HepG2 (cell line): ENCODE results near the gene DCAF7. TPM values are rescaled to one million over a fixed set of nuclear protein-coding genes. Genes with fewer than 3 reads are reported as not detected.

Experiments
- ATAC-seq: fragments of 200-7000 bp; cut with Tn5 transposase; 3 replicates; pipeline ENCODE4 v1.9.1; 2020; ENCODE audit warnings: mild to moderate bottlenecking, moderate library complexity
- BruUV-seq: library from RNA; stranded (reverse); fragments of 400-500 nt; replicated peaks from 2 replicates; lab custom pipeline; 2021; lab: Mats Ljungman, UMichigan
- CTCF ChIA-PET: fragments of 300-600 bp; formaldehyde crosslinking; extraction: SDS; loops from one replicate; lab custom pipeline; 2021; ENCODE audit warnings: low total read pairs, inconsistent platforms, low intra/inter-chr PET ratio; lab: Yijun Ruan, JAX
- POLR2A ChIA-PET: fragments of 350-600 bp; sonication (Branson Sonifier 250); formaldehyde crosslinking; loops from one replicate; lab custom pipeline; 2020; ENCODE audit warnings: antibody characterized with exemption, inconsistent platforms; lab: Yijun Ruan, JAX
- DNase-seq: peaks from one replicate; pipeline ENCODE4 v3.0.0-alpha.2; 2015; ENCODE audit warnings: low spot score
- FAIRE-seq: peaks from 3 replicates; lab custom pipeline; 2011; peaks lifted over from hg19 to GRCh38; lab: Jason Lieb, UNC
- H2AFZ ChIP-seq: one replicate; pipeline ENCODE4 v1.6.1; 2011; ENCODE audit warnings: low read length, inconsistent platforms
- H3K27ac ChIP-seq: fragments of 300-600 bp; 3 replicates; pipeline ENCODE4 v1.8.0; 2011; ENCODE audit warnings: mixed run types, mild to moderate bottlenecking, mixed read lengths, low read length, inconsistent platforms; ENCODE audit not compliant: insufficient read depth; ENCODE audit errors: extremely low read length
- H3K27me3 ChIP-seq, 2 experiments: fragments of 200-600 bp in 1 of 2; 2 replicates in 1 of 2; 3 replicates in 1 of 2; pipeline versions ENCODE4 v1.6.0 to v1.8.0; 2011; ENCODE audit warnings: low read length in 2 of 2, mild to moderate bottlenecking in 2 of 2, moderate library complexity in 2 of 2, inconsistent platforms in 1 of 2; ENCODE audit not compliant: insufficient read depth in 2 of 2, control insufficient read depth in 1 of 2
- H3K36me3 ChIP-seq, 2 experiments: fragments of 200-600 bp in 1 of 2; replicated peaks in 1 of 2; 2 replicates in 1 of 2; 3 replicates in 1 of 2; pipeline versions ENCODE4 v1.5.1 to v1.8.0; 2011; ENCODE audit warnings: low read length in 2 of 2, inconsistent platforms in 1 of 2; ENCODE audit not compliant: insufficient read depth in 2 of 2, control insufficient read depth in 1 of 2
- H3K4me1 ChIP-seq: 2 replicates; pipeline ENCODE4 v1.5.1; 2012; ENCODE audit warnings: low read length, inconsistent platforms; ENCODE audit not compliant: insufficient read depth
- H3K4me2 ChIP-seq: 2 replicates; pipeline ENCODE4 v1.6.0; 2011; ENCODE audit warnings: low read depth, low read length, inconsistent platforms
- H3K4me3 ChIP-seq, 3 experiments: fragments of 200-600 bp in 1 of 3; sonication (generic), shearing (Covaris generic) in 1 of 3; replicated peaks in 1 of 3; 2 replicates each; pipeline ENCODE4 v1.5.1; 2011 to 2016; ENCODE audit warnings: low read length in 3 of 3, inconsistent platforms in 2 of 3, low read depth in 2 of 3, mild to moderate bottlenecking in 2 of 3, control low read depth in 1 of 3, mixed read lengths in 1 of 3; ENCODE audit not compliant: insufficient read depth in 1 of 3
- H3K79me2 ChIP-seq: one replicate; pipeline ENCODE4 v1.6.1; 2011; ENCODE audit warnings: low read length, inconsistent platforms; ENCODE audit not compliant: insufficient read depth
- H3K9ac ChIP-seq: 2 replicates; pipeline ENCODE4 v1.6.0; 2011; ENCODE audit warnings: mild to moderate bottlenecking, low read depth, low read length, inconsistent platforms; ENCODE audit not compliant: insufficient read depth
- H3K9me3 ChIP-seq: 2 replicates; pipeline ENCODE4 v1.5.1; 2012; ENCODE audit warnings: mild to moderate bottlenecking, low read length
- H4K20me1 ChIP-seq: 2 replicates; pipeline ENCODE4 v1.6.0; 2011; ENCODE audit warnings: inconsistent platforms, mild to moderate bottlenecking, low read length, moderate library complexity; ENCODE audit not compliant: insufficient read depth
- CEBPB ChIP-seq: IDR thresholded peaks from 2 replicates; pipeline ENCODE4 v1.6.1; 2011; ENCODE audit warnings: low read depth, low read length, improper control_type of control experiment, borderline replicate concordance
- GLI4 ChIP-seq: sonication (generic); formaldehyde crosslinking; IDR thresholded peaks from 2 replicates; pipeline ENCODE4 v1.5.1; 2020; ENCODE audit warnings: missing genetic modification reagents, mild to moderate bottlenecking, moderate library complexity, borderline replicate concordance
- HMG20A ChIP-seq: IDR thresholded peaks from 2 replicates; pipeline ENCODE4 v1.6.1; 2016; ENCODE audit warnings: borderline replicate concordance
- HNF4A ChIP-seq: sonication (generic); formaldehyde crosslinking; IDR thresholded peaks from 2 replicates; pipeline ENCODE4 v1.4.0; 2020; ENCODE audit warnings: missing genetic modification reagents
- KDM3A ChIP-seq: IDR thresholded peaks from 2 replicates; pipeline ENCODE4 v1.6.1; 2018; ENCODE audit warnings: low read depth, missing compliant biosample characterization
- KDM4B ChIP-seq: sonication (generic); formaldehyde crosslinking; IDR thresholded peaks from 2 replicates; pipeline ENCODE4 v1.4.0; 2020; ENCODE audit warnings: missing genetic modification reagents
- KMT2A ChIP-seq: sonication (generic); formaldehyde crosslinking; IDR thresholded peaks from 2 replicates; pipeline ENCODE4 v1.4.0; 2020; ENCODE audit warnings: missing genetic modification reagents
- POGZ ChIP-seq: sonication (generic); formaldehyde crosslinking; IDR thresholded peaks from 2 replicates; pipeline ENCODE4 v1.4.0; 2020; ENCODE audit warnings: mild to moderate bottlenecking, missing genetic modification reagents
- TEAD3 ChIP-seq: optimal IDR thresholded peaks from 2 replicates; pipeline ENCODE3; 2016; ENCODE audit warnings: borderline replicate concordance
- TGIF2 ChIP-seq: IDR thresholded peaks from 2 replicates; pipeline ENCODE4 v1.6.1; 2016; ENCODE audit warnings: control low read depth, missing compliant biosample characterization
- ZNF230 ChIP-seq: sonication (generic); formaldehyde crosslinking; IDR thresholded peaks from 2 replicates; pipeline ENCODE4 v1.4.0; 2020; ENCODE audit warnings: mild to moderate bottlenecking, missing genetic modification reagents
- ZNF709 ChIP-seq: sonication (generic); formaldehyde crosslinking; IDR thresholded peaks from 2 replicates; pipeline ENCODE4 v1.5.0; 2020; ENCODE audit warnings: mild to moderate bottlenecking, missing genetic modification reagents
- ZNF839 ChIP-seq: sonication (generic); formaldehyde crosslinking; IDR thresholded peaks from 2 replicates; pipeline ENCODE4 v1.4.0; 2020; ENCODE audit warnings: missing genetic modification reagents, mild to moderate bottlenecking, borderline replicate concordance
- WGBS: methylation state at CpG from one replicate; pipeline ENCODE4 v1.1.6; 2017; ENCODE audit warnings: low lambda C conversion rate; 5-methylcytosine and 5-hydroxymethylcytosine counted together
- in situ Hi-C: cut with HindIII; loops from 2 replicates; pipeline ENCODE4 v1.10.0; 2017; ENCODE audit warnings: low pct_unique_long_range_greater_than_20kb; ENCODE audit not compliant: extremely low pct_ligation_motif_present
- intact Hi-C: fragments of 100-400 bp; cut with micrococcal nuclease; formaldehyde crosslinking; loops from one replicate; pipeline ENCODE4 v1.10.0; 2022; ENCODE audit not compliant: unreplicated experiment
- polyA plus RNA-seq, 8 experiments: library from polyadenylated mRNA; depleted of rRNA in 3 of 8; stranded (reverse) in 7 of 8; unstranded in 1 of 8; fragments of >200 nt; fragmentation: Illumina TruSeq in 4 of 8; extraction: Trizol in 4 of 8; gene quantifications; 2 replicates each; pipeline versions ENCODE4 v1.2.1 to v1.2.3, GENCODE V29; 2011 to 2016; ENCODE audit warnings: low read depth in 4 of 8, missing spikeins in 1 of 8, mixed read lengths in 1 of 8; ENCODE audit not compliant: insufficient read depth in 1 of 8
- total RNA-seq, 5 experiments: library from RNA; depleted of rRNA; stranded (reverse); fragments of >200 nt; fragmentation: Illumina TruSeq; extraction: Trizol; gene quantifications; 2 replicates each; pipeline ENCODE4 v1.2.3, GENCODE V29; 2016; ENCODE audit warnings: low read depth in 1 of 5
- TF ChIP-seq, protein P1 (sequence below): sonication (generic); formaldehyde crosslinking; IDR thresholded peaks from 2 replicates; pipeline ENCODE4 v1.5.0; 2020; ENCODE audit warnings: mild to moderate bottlenecking, missing genetic modification reagents, moderate library complexity
- TF ChIP-seq, protein P2 (sequence below): IDR thresholded peaks from 2 replicates; pipeline ENCODE4 v1.6.1; 2016; ENCODE audit warnings: low read depth, control low read depth
- TF ChIP-seq, protein P3 (sequence below): IDR thresholded peaks from 2 replicates; pipeline ENCODE4 v1.4.0; 2020; ENCODE audit warnings: mild to moderate bottlenecking, missing genetic modification reagents

The DCAF7 gene
- total and polyA plus RNA-seq, 2 of the 13 experiments (the other 11 are each of a cell fraction or from before 2014, with no cell fraction given): 55.2 to 73.4 TPM

DNA sequence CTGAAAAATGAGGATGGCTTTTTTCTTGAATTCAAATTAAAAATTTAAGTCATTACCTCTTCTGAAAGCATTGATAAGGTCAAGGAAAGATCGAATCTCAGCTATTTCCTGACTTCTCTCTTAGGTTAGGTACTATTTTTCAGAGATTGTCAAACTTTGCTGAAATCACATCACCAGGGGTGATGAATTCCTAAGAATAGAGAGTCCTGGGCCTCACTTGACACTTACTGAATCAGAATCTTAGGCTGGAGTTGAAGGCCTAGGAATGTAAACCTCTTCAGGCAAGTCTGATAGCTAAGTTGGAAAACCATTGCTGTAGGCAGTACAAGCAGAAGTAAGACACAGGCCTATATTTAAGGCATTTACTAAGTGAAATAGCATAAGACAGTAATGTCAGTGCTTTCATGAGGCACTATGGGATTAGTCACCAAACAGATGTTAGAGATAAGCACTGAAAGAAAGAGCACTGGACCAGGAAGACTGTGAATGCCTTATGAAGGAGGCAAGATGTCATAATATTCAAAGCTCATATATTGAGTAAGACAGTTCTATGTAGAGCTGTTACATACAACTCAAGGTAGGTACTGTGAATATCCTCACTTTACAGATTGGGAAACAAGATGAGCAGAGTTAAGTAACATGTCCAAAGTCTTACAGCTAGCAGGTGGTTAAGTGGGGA is 21.5 kb downstream of the DCAF7 start:
- H4K20me1 ChIP-seq: peaks cover 35% of the 10 kb centered on the region

More for the DNA sequence above, 21.5 kb downstream of the DCAF7 start:
- no peak overlapping the region for H3K9ac ChIP-seq
- H3K4me1 ChIP-seq: peaks cover 12% of the 10 kb centered on the region
- no peak overlapping the region for H3K4me2 ChIP-seq
- no peak overlapping the region for H3K27ac ChIP-seq
- peak; percentile 77 for FAIRE-seq
- H3K4me3 ChIP-seq: no peak overlapping the region
- ATAC-seq: no peak
- WGBS: 86% methylated on average over 1 of the region's 1 CpG
- in situ Hi-C loops: no loop called here
- peaks cover 0 to 9% of the 10 kb centered on the region in 2 experiments; a peak in 3 of 5 replicates for H3K36me3 ChIP-seq
- TF ChIP-seq, protein P1, sequence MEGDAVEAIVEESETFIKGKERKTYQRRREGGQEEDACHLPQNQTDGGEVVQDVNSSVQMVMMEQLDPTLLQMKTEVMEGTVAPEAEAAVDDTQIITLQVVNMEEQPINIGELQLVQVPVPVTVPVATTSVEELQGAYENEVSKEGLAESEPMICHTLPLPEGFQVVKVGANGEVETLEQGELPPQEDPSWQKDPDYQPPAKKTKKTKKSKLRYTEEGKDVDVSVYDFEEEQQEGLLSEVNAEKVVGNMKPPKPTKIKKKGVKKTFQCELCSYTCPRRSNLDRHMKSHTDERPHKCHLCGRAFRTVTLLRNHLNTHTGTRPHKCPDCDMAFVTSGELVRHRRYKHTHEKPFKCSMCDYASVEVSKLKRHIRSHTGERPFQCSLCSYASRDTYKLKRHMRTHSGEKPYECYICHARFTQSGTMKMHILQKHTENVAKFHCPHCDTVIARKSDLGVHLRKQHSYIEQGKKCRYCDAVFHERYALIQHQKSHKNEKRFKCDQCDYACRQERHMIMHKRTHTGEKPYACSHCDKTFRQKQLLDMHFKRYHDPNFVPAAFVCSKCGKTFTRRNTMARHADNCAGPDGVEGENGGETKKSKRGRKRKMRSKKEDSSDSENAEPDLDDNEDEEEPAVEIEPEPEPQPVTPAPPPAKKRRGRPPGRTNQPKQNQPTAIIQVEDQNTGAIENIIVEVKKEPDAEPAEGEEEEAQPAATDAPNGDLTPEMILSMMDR (CRISPR knock-in tag): no peak
- TF ChIP-seq HMG20A (CRISPR knock-in tag): 0 out of 2 replicates have a peak, but pooled peaks have one; percentile 14
- TF ChIP-seq, protein P2, sequence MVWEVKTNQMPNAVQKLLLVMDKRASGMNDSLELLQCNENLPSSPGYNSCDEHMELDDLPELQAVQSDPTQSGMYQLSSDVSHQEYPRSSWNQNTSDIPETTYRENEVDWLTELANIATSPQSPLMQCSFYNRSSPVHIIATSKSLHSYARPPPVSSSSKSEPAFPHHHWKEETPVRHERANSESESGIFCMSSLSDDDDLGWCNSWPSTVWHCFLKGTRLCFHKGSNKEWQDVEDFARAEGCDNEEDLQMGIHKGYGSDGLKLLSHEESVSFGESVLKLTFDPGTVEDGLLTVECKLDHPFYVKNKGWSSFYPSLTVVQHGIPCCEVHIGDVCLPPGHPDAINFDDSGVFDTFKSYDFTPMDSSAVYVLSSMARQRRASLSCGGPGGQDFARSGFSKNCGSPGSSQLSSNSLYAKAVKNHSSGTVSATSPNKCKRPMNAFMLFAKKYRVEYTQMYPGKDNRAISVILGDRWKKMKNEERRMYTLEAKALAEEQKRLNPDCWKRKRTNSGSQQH (CRISPR knock-in tag): no peak
- no peak for TF ChIP-seq POGZ
- TF ChIP-seq ZNF709: no peak
- TF ChIP-seq, protein P3, sequence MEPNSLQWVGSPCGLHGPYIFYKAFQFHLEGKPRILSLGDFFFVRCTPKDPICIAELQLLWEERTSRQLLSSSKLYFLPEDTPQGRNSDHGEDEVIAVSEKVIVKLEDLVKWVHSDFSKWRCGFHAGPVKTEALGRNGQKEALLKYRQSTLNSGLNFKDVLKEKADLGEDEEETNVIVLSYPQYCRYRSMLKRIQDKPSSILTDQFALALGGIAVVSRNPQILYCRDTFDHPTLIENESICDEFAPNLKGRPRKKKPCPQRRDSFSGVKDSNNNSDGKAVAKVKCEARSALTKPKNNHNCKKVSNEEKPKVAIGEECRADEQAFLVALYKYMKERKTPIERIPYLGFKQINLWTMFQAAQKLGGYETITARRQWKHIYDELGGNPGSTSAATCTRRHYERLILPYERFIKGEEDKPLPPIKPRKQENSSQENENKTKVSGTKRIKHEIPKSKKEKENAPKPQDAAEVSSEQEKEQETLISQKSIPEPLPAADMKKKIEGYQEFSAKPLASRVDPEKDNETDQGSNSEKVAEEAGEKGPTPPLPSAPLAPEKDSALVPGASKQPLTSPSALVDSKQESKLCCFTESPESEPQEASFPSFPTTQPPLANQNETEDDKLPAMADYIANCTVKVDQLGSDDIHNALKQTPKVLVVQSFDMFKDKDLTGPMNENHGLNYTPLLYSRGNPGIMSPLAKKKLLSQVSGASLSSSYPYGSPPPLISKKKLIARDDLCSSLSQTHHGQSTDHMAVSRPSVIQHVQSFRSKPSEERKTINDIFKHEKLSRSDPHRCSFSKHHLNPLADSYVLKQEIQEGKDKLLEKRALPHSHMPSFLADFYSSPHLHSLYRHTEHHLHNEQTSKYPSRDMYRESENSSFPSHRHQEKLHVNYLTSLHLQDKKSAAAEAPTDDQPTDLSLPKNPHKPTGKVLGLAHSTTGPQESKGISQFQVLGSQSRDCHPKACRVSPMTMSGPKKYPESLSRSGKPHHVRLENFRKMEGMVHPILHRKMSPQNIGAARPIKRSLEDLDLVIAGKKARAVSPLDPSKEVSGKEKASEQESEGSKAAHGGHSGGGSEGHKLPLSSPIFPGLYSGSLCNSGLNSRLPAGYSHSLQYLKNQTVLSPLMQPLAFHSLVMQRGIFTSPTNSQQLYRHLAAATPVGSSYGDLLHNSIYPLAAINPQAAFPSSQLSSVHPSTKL (CRISPR knock-in tag): no peak
- TF ChIP-seq KMT2A (CRISPR knock-in tag): no peak
- no peak for TF ChIP-seq ZNF839 (CRISPR knock-in tag)
- TF ChIP-seq GLI4: no peak
- TF ChIP-seq CEBPB: peak; percentile 54; the same call in 1 of the 2 replicates
- TF ChIP-seq TGIF2 (CRISPR knock-in tag): 0 out of 2 replicates have a peak, but pooled peaks have one; percentile 28
- TF ChIP-seq ZNF230: no peak
- TF ChIP-seq HNF4A (CRISPR knock-in tag): 0 out of 2 replicates have a peak, but pooled peaks have one; percentile 8
- no peak for TF ChIP-seq TEAD3 (CRISPR knock-in tag)
- no peak for TF ChIP-seq KDM4B (CRISPR knock-in tag)
- TF ChIP-seq KDM3A (CRISPR knock-in tag): no peak
- no TSS peak for BruUV-seq
- ChIA-PET CTCF (no interaction called here), POLR2A (interaction anchor here (1.0 kb wide), 1 partner anchor 21 kb away, joined by 3 read pairs; the partner anchor contains the start of gene DCAF7)
- no peaks in the 10 kb centered on the region for H3K9me3 ChIP-seq
- no peaks in the 10 kb centered on the region for H3K27me3 ChIP-seq
- H3K79me2 ChIP-seq: peaks cover 60% of the 10 kb centered on the region
- peak; percentile 16 for DNase-seq
- intact Hi-C loops: loop anchor here (10.0 kb wide), 1 partner anchor 147 kb away; no protein-coding TSS in a partner anchor
- H2AFZ ChIP-seq: no peak overlapping the region
